Esophagus squamous epithelium (tissue), 4 donors: ENCODE results near the gene WDR1.

Experiments used
- POLR2A ChIP-seq, 4 donors: fragments of 450-650 bp; IDR thresholded peaks; one replicate each; pipeline ENCODE4 v1.6.1; 2017; ENCODE audit warnings: antibody characterized with exemption in 4 of 4, mild to moderate bottlenecking in 4 of 4, moderate library complexity in 3 of 4
- TF ChIP-seq, protein P1 (sequence below), 6 experiments: fragments of 450-650 bp in 4 of 6; fragments of 200-600 bp in 2 of 6; sonication (generic) in 2 of 6; IDR thresholded peaks; one replicate each; pipeline ENCODE4 v1.5.1; 2016 to 2019; ENCODE audit warnings: antibody characterized with exemption in 6 of 6, mild to moderate bottlenecking in 4 of 6, moderate library complexity in 4 of 6

- TF ChIP-seq POLR2A (IDR thresholded peaks at IDR 0.05), result no peak
- TF ChIP-seq, protein P1, sequence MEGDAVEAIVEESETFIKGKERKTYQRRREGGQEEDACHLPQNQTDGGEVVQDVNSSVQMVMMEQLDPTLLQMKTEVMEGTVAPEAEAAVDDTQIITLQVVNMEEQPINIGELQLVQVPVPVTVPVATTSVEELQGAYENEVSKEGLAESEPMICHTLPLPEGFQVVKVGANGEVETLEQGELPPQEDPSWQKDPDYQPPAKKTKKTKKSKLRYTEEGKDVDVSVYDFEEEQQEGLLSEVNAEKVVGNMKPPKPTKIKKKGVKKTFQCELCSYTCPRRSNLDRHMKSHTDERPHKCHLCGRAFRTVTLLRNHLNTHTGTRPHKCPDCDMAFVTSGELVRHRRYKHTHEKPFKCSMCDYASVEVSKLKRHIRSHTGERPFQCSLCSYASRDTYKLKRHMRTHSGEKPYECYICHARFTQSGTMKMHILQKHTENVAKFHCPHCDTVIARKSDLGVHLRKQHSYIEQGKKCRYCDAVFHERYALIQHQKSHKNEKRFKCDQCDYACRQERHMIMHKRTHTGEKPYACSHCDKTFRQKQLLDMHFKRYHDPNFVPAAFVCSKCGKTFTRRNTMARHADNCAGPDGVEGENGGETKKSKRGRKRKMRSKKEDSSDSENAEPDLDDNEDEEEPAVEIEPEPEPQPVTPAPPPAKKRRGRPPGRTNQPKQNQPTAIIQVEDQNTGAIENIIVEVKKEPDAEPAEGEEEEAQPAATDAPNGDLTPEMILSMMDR (IDR thresholded peaks at IDR 0.05), result no peak
Measured at GRCh38 chr4:10026485-10026884, 90.1 kb downstream of the WDR1 start.
